H9 (cell line): ENCODE data around the gene FGF12. TPM values are rescaled to one million over a fixed set of nuclear protein-coding genes. Genes with fewer than 3 reads are reported as not detected.

Source experiments
- DNase-seq: peaks from one replicate; pipeline ENCODE4 v3.0.0-alpha.2; 2017
- H2AFZ ChIP-seq: one replicate; pipeline ENCODE4 v1.6.1; 2013; ENCODE audit warnings: mild to moderate bottlenecking, low read length, control low read depth, moderate library complexity
- H2AK5ac ChIP-seq: 2 replicates; pipeline ENCODE4 v1.6.1; 2013; ENCODE audit warnings: low read length, control low read depth, mixed read lengths; ENCODE audit not compliant: insufficient read length
- H2BK120ac ChIP-seq: one replicate; pipeline ENCODE4 v1.6.1; 2013; ENCODE audit warnings: low read depth, mild to moderate bottlenecking, low read length, control low read depth, inconsistent platforms; ENCODE audit not compliant: poor library complexity, severe bottlenecking
- H2BK12ac ChIP-seq: 2 replicates; pipeline ENCODE4 v1.6.1; 2013; ENCODE audit warnings: low read length, control low read depth, mixed read lengths, low read depth; ENCODE audit not compliant: insufficient read length
- H2BK15ac ChIP-seq: 2 replicates; pipeline ENCODE4 v1.6.1; 2013; ENCODE audit warnings: low read depth, low read length, control low read depth
- H2BK20ac ChIP-seq: one replicate; pipeline ENCODE4 v1.6.1; 2013; ENCODE audit warnings: low read depth, mild to moderate bottlenecking, low read length, control low read depth, inconsistent platforms; ENCODE audit not compliant: poor library complexity, severe bottlenecking
- H2BK5ac ChIP-seq: 2 replicates; pipeline ENCODE4 v1.6.1; 2013; ENCODE audit warnings: low read length, control low read depth, mixed read lengths; ENCODE audit not compliant: insufficient read length
- H3K14ac ChIP-seq: 2 replicates; pipeline ENCODE4 v1.6.1; 2013; ENCODE audit warnings: low read length, control low read depth; ENCODE audit not compliant: insufficient read depth
- H3K18ac ChIP-seq: 2 replicates; pipeline ENCODE4 v1.6.1; 2013; ENCODE audit warnings: low read depth, mild to moderate bottlenecking, mixed read lengths, low read length, control low read depth; ENCODE audit not compliant: insufficient read length
- H3K23ac ChIP-seq: 2 replicates; pipeline ENCODE4 v1.6.1; 2013; ENCODE audit warnings: low read length, control low read depth, mixed read lengths, low read depth; ENCODE audit not compliant: insufficient read length
- H3K23me2 ChIP-seq: 2 replicates; pipeline ENCODE4 v1.6.1; 2013; ENCODE audit warnings: low read depth, mild to moderate bottlenecking, mixed read lengths, low read length, control low read depth; ENCODE audit not compliant: insufficient read length, poor library complexity, severe bottlenecking
- H3K27ac ChIP-seq: 2 replicates; pipeline ENCODE4 v1.5.1; 2013; ENCODE audit warnings: low read length, control low read depth, mixed read lengths, low read depth; ENCODE audit not compliant: insufficient read length
- H3K27me3 ChIP-seq: 2 replicates; pipeline ENCODE4 v1.6.1; 2013; ENCODE audit warnings: low read length, control low read depth, inconsistent platforms; ENCODE audit not compliant: insufficient read depth
- H3K4ac ChIP-seq: 2 replicates; pipeline ENCODE4 v1.6.1; 2013; ENCODE audit warnings: low read depth, mild to moderate bottlenecking, control low read depth, inconsistent platforms, low read length, moderate library complexity
- H3K4me1 ChIP-seq: 2 replicates; pipeline ENCODE4 v1.6.1; 2013; ENCODE audit warnings: low read length, control low read depth, inconsistent platforms; ENCODE audit not compliant: insufficient read depth
- H3K4me2 ChIP-seq: 2 replicates; pipeline ENCODE4 v1.6.1; 2013; ENCODE audit warnings: low read length, control low read depth, mixed read lengths; ENCODE audit not compliant: insufficient read length, insufficient read depth
- H3K56ac ChIP-seq: 2 replicates; pipeline ENCODE4 v1.6.1; 2013; ENCODE audit warnings: low read depth, mild to moderate bottlenecking, mixed read lengths, low read length, control low read depth; ENCODE audit not compliant: insufficient read length
- H3K79me1 ChIP-seq: 2 replicates; pipeline ENCODE4 v1.6.1; 2013; ENCODE audit warnings: low read depth, mild to moderate bottlenecking, moderate library complexity, low read length, control low read depth, inconsistent platforms; ENCODE audit not compliant: insufficient read depth, poor library complexity, severe bottlenecking
- H3K79me2 ChIP-seq: 2 replicates; pipeline ENCODE4 v1.6.1; 2013; ENCODE audit warnings: low read length, control low read depth, inconsistent platforms; ENCODE audit not compliant: insufficient read depth
- H3K9ac ChIP-seq: 2 replicates; pipeline ENCODE4 v1.6.1; 2013; ENCODE audit warnings: low read length, control low read depth, mixed read lengths; ENCODE audit not compliant: insufficient read length; ENCODE audit errors: extremely low read depth
- H3K9me3 ChIP-seq: one replicate; pipeline ENCODE4 v1.6.1; 2013; ENCODE audit warnings: low read depth, low read length, inconsistent platforms; ENCODE audit not compliant: control insufficient read depth
- H3T11ph ChIP-seq: one replicate; pipeline ENCODE4 v1.6.1; 2013; ENCODE audit warnings: mild to moderate bottlenecking, low read length, control low read depth, inconsistent platforms
- H4K20me1 ChIP-seq: one replicate; pipeline ENCODE4 v1.6.1; 2013; ENCODE audit not compliant: control insufficient read depth, insufficient read length, insufficient read depth
- H4K5ac ChIP-seq: 2 replicates; pipeline ENCODE4 v1.6.1; 2013; ENCODE audit warnings: low read depth, mild to moderate bottlenecking, mixed read lengths, low read length, control low read depth; ENCODE audit not compliant: insufficient read length
- H4K8ac ChIP-seq: replicated peaks from 2 replicates; pipeline ENCODE4 v1.6.1; 2013; ENCODE audit warnings: low read length, control low read depth, mixed read lengths, low read depth; ENCODE audit not compliant: insufficient read length
- H4K91ac ChIP-seq: 2 replicates; pipeline ENCODE4 v1.6.1; 2013; ENCODE audit warnings: low read depth, mild to moderate bottlenecking, moderate library complexity, mixed read lengths, low read length, control low read depth; ENCODE audit not compliant: insufficient read length
- H3K27ac Mint-ChIP-seq, 3 experiments: 2 replicates in 2 of 3; 3 replicates in 1 of 3; pipeline ENCODE4 v1.8.0; 2020 to 2021; ENCODE audit warnings: mixed read lengths in 3 of 3, mild to moderate bottlenecking in 1 of 3, moderate library complexity in 1 of 3
- H3K27me3 Mint-ChIP-seq: 2 replicates; pipeline ENCODE4 v1.8.0; 2021; ENCODE audit warnings: low read depth, mild to moderate bottlenecking, moderate library complexity, mixed read lengths
- H3K36me3 Mint-ChIP-seq, 3 experiments: 2 replicates in 2 of 3; 3 replicates in 1 of 3; pipeline ENCODE4 v1.8.0; 2020 to 2021; ENCODE audit warnings: low read depth in 3 of 3, mixed read lengths in 3 of 3; ENCODE audit not compliant: insufficient read depth in 1 of 3
- H3K4me1 Mint-ChIP-seq, 2 experiments: 2 replicates each; pipeline ENCODE4 v1.8.0; 2020; ENCODE audit warnings: mixed read lengths in 2 of 2
- H3K4me3 Mint-ChIP-seq, 2 experiments: 2 replicates in 1 of 2; 3 replicates in 1 of 2; pipeline ENCODE4 v1.8.0; 2020 to 2021; ENCODE audit warnings: mild to moderate bottlenecking in 2 of 2, mixed read lengths in 2 of 2, moderate library complexity in 1 of 2
- H3K9me3 Mint-ChIP-seq, 2 experiments: 2 replicates in 1 of 2; 3 replicates in 1 of 2; pipeline ENCODE4 v1.8.0; 2020; ENCODE audit warnings: mild to moderate bottlenecking in 2 of 2, mixed read lengths in 2 of 2, moderate library complexity in 1 of 2
- CTCF ChIP-seq: fragments of 200-600 bp; sonication (generic); conservative IDR thresholded peaks from 3 replicates; pipeline ENCODE4 v1.8.0; 2021; ENCODE audit warnings: antibody characterized with exemption, mild to moderate bottlenecking
- WGBS: extraction: QIAGEN DNeasy Blood & Tissue Kit; methylation state at CpG from one replicate; pipeline ENCODE4 v1.1.7; 2013; ENCODE audit warnings: missing lambda C conversion rate, low lambda C conversion rate, mixed read lengths; ENCODE audit not compliant: insufficient read length; ENCODE audit errors: extremely low coverage; 5-methylcytosine and 5-hydroxymethylcytosine counted together
- total RNA-seq: library from RNA; stranded (reverse); gene quantifications from 2 replicates; pipeline ENCODE4 v1.2.1, GENCODE V29; 2021

FGF12 gene
- total RNA-seq, 1 experiment from 2014 or later: 5.6 TPM

- Histone ChIP-seq H3K79me1 (no peaks in the 10 kb centered on the region), H3K18ac (no peak overlapping the region), H3K4me1 (no peaks in the 10 kb centered on the region), H4K91ac (no peak overlapping the region), H3K4ac (no peak overlapping the region), H3K27me3 (no peaks in the 10 kb centered on the region), H3T11ph (no peak overlapping the region), H2AK5ac (no peak overlapping the region), H3K9me3 (no peaks in the 10 kb centered on the region), H3K14ac (no peak overlapping the region), H2BK5ac (no peak overlapping the region), H3K79me2 (no peaks in the 10 kb centered on the region), H2BK15ac (no peak overlapping the region), H2BK12ac (no peak overlapping the region), H2BK120ac (no peak overlapping the region), H3K4me2 (no peak overlapping the region), H3K9ac (no peak overlapping the region), H3K23ac (no peak overlapping the region), H3K27ac (no peak overlapping the region), H4K5ac (no peak overlapping the region), H3K56ac (no peak overlapping the region), H4K20me1 (no peaks in the 10 kb centered on the region), H2BK20ac (no peak overlapping the region), H3K23me2 (no peaks in the 10 kb centered on the region), H4K8ac (no peak overlapping the region), H2AFZ (no peak overlapping the region)
- no peaks in the 10 kb centered on the region for H3K4me1 Mint-ChIP-seq
- no peak for DNase-seq
- no peaks in the 10 kb centered on the region for H3K27me3 Mint-ChIP-seq
- H3K4me3 Mint-ChIP-seq: no peak overlapping the region
- no peak for TF ChIP-seq CTCF
- no peaks in the 10 kb centered on the region for H3K36me3 Mint-ChIP-seq
- H3K27ac Mint-ChIP-seq: no peak overlapping the region
- no CpG with 5 or more reads among the region's 3 CpGs for WGBS
- H3K9me3 Mint-ChIP-seq: peaks cover 0 to 4% of the 10 kb centered on the region in 2 experiments; a peak in 2 of 5 replicates
These were observed 148.6 kb downstream of the FGF12 start for GRCh38 chr3:192578729-192579128.
